ENCODE results near the gene HOXA3. TPM values are rescaled to one million over a fixed set of nuclear protein-coding genes. Genes with fewer than 3 reads are reported as not detected.

The HOXA3 gene
- total RNA-seq, 4 donors from 2014 or later = 4.9 to 20.2 (median 13.2) TPM

DNA sequence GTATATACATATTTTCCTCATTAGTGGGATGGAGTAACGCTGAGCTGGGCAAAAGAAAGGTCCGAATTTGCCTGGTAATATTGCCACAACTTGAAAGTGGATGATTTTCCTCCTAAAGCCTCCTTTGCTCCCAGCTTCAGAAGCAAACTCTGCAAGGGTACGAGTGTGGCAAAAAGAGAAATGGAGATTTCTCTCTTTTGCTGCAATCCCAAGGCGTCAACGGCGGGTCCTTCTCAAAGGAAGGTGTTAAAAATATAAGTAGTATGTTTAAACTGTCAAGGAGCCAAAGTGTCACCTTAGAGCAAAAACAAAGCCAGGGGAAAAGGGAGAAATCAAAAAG, 37.5 kb downstream of the HOXA3 start:
- intact Hi-C loops (cut with DNase I; ENCODE audit: low total_unique reads) = no loop called here
- no peak for TF ChIP-seq POLR2A (IDR thresholded peaks at IDR 0.05)
- TF ChIP-seq, protein P1, sequence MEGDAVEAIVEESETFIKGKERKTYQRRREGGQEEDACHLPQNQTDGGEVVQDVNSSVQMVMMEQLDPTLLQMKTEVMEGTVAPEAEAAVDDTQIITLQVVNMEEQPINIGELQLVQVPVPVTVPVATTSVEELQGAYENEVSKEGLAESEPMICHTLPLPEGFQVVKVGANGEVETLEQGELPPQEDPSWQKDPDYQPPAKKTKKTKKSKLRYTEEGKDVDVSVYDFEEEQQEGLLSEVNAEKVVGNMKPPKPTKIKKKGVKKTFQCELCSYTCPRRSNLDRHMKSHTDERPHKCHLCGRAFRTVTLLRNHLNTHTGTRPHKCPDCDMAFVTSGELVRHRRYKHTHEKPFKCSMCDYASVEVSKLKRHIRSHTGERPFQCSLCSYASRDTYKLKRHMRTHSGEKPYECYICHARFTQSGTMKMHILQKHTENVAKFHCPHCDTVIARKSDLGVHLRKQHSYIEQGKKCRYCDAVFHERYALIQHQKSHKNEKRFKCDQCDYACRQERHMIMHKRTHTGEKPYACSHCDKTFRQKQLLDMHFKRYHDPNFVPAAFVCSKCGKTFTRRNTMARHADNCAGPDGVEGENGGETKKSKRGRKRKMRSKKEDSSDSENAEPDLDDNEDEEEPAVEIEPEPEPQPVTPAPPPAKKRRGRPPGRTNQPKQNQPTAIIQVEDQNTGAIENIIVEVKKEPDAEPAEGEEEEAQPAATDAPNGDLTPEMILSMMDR (IDR thresholded peaks at IDR 0.05) = no peak
- H3K4me3 ChIP-seq (ENCODE audit: low read depth, poor library complexity, severe bottlenecking) = no peak overlapping the region
- WGBS, 2 donors = 78 to 81% methylated on average over 6 of the region's 6 CpGs
- no peak for DNase-seq (ENCODE audit: low spot score in 2 of 2)

- no peak overlapping the region for H3K4me3 ChIP-seq (ENCODE audit: low read depth, poor library complexity, severe bottlenecking)
- DNase-seq (ENCODE audit: low spot score in 2 of 2) = no peak
- intact Hi-C loops (cut with DNase I; ENCODE audit: low total_unique reads) = no loop called here
- TF ChIP-seq, protein P1 (IDR thresholded peaks at IDR 0.05) = no peak
- TF ChIP-seq POLR2A (IDR thresholded peaks at IDR 0.05) = no peak
- 21 to 33% methylated on average over 20 to 23 of the region's 26 CpGs for WGBS, 2 donors
Observed at GRCh38 chr7:27113991-27114769, 38.2 kb downstream of the HOXA3 start.

DNA sequence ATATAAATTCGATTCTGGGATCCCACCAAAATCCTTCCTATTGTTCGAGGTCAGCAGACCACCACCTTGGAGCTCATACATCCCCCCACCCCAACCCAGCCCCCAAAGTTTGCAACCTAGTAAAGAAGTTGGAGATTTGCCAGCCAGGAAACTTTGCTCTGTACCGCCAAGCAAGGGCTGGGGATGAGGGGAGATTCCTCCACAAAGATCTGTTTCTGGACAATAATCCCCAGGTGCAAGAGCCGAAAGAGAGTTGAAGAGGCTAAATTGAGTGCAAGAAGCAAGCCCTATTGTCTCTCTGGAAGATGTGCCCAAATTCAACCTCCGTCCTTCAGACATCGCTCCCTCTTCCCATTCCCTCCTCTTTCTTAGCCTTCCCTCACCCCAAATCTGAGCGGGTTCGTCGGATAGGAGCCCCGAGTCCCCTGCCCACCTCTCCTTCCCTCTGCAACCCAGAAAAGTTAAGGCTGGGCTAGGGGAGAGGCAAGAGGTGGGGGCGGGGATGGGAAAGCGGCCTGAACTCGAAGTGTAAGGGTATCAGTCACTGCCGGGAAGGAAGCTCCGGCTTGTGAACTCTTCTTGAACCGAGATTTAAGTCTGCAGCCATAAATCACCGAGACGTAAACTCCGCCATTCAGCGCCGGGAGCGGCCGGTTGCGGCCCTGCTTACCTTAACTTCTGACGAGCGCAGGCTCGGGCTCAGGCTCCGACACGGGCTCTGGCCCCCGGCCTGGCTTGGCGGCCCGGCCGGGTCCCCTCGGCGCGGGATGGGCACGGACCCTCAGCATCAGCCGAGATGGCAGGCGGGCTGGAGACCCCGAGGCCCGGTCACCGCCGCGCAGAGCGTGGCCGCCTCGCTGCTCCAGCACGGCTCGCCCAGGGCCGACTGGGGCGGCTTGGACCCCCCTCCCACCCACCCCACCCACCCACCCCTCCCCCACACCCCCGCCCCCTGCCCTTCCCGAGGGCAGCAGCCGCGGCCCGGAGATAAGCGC, 39.1 kb downstream of the HOXA3 start:
- no peak overlapping the region for H3K4me3 ChIP-seq (ENCODE audit: low read depth, poor library complexity, severe bottlenecking)
- TF ChIP-seq, protein P1 (IDR thresholded peaks at IDR 0.05) = no peak
- TF ChIP-seq POLR2A (IDR thresholded peaks at IDR 0.05) = no peak
- WGBS, 2 donors = 43 to 53% methylated on average over 39 to 45 of the region's 57 CpGs
- no peak for DNase-seq (ENCODE audit: low spot score in 2 of 2)
- intact Hi-C loops (cut with DNase I; ENCODE audit: low total_unique reads) = no loop called here

- no peak for DNase-seq (ENCODE audit: low spot score in 2 of 2)
- TF ChIP-seq, protein P1 (IDR thresholded peaks at IDR 0.05) = no peak
- no peak for TF ChIP-seq POLR2A (IDR thresholded peaks at IDR 0.05)
- intact Hi-C loops (cut with DNase I; ENCODE audit: low total_unique reads) = no loop called here
- 48 to 65% methylated on average over 4 of the region's 4 CpGs for WGBS, 2 donors
- no peak overlapping the region for H3K4me3 ChIP-seq (ENCODE audit: low read depth, poor library complexity, severe bottlenecking)
Observed at GRCh38 chr7:27112361-27112760, 40.0 kb downstream of the HOXA3 start.

GRCh38 chr7:27111751-27112277, 40.6 kb downstream of the HOXA3 start:
- DNase-seq (ENCODE audit: low spot score in 2 of 2) = no peak
- no peak for TF ChIP-seq POLR2A (IDR thresholded peaks at IDR 0.05)
- TF ChIP-seq, protein P1 (IDR thresholded peaks at IDR 0.05) = no peak
- intact Hi-C loops (cut with DNase I; ENCODE audit: low total_unique reads) = no loop called here
- no peak overlapping the region for H3K4me3 ChIP-seq (ENCODE audit: low read depth, poor library complexity, severe bottlenecking)
- 52 to 63% methylated on average over 4 of the region's 4 CpGs for WGBS, 2 donors

Data from lower leg skin (tissue), 4 donors.